Stomach (tissue), 9 donors: ENCODE measurements around the gene DLG5. TPM values are rescaled to one million over a fixed set of nuclear protein-coding genes. Genes with fewer than 3 reads are reported as not detected.

Source experiments
- DNase-seq, 2 donors: peaks; one replicate each; pipeline versions ENCODE4 v3.0.0 to v3.0.0-alpha.2; 2013 to 2019
- H3K27ac ChIP-seq, 5 donors: fragments of 200-600 bp in 4 of 5; sonication (generic) in 4 of 5; one replicate each; pipeline ENCODE4 v1.5.1; 2013 to 2019; ENCODE audit warnings: mild to moderate bottlenecking in 1 of 5, moderate library complexity in 1 of 5
- H3K27me3 ChIP-seq, 3 donors: fragments of 200-600 bp; sonication (generic); one replicate each; pipeline ENCODE4 v1.5.1; 2017 to 2019; ENCODE audit warnings: mixed run types in 1 of 3
- H3K36me3 ChIP-seq, 4 donors: fragments of 200-600 bp; sonication (generic); 1 replicate in 3 of 4; 2 replicates in 1 of 4; pipeline ENCODE4 v1.5.1; 2016 to 2019
- H3K4me1 ChIP-seq, 4 donors: fragments of 200-600 bp; sonication (generic); one replicate each; pipeline ENCODE4 v1.5.1; 2016 to 2019
- H3K4me3 ChIP-seq, 4 donors: fragments of 200-600 bp; sonication (generic) in 3 of 4; one replicate each; pipeline ENCODE4 v1.5.1; 2016 to 2019; ENCODE audit warnings: mild to moderate bottlenecking in 1 of 4
- H3K9me3 ChIP-seq, 4 donors: fragments of 200-600 bp; sonication (generic); one replicate each; pipeline ENCODE4 v1.5.1; 2016 to 2019
- CTCF ChIP-seq, 7 experiments: fragments of 450-650 bp in 4 of 7; fragments of 200-600 bp in 3 of 7; sonication (generic) in 3 of 7; IDR thresholded peaks; one replicate each; pipeline ENCODE4 v1.5.1; 2016 to 2019; ENCODE audit warnings: antibody characterized with exemption in 7 of 7, control low read depth in 2 of 7, mild to moderate bottlenecking in 1 of 7
- EP300 ChIP-seq: sonication (generic); formaldehyde crosslinking; IDR thresholded peaks from one replicate; pipeline ENCODE4 v1.6.1; 2017; ENCODE audit warnings: antibody characterized with exemption
- POLR2A ChIP-seq, 4 donors: fragments of 450-650 bp; IDR thresholded peaks; one replicate each; pipeline ENCODE4 v1.6.1; 2016; ENCODE audit warnings: antibody characterized with exemption in 4 of 4, control low read depth in 2 of 4, mild to moderate bottlenecking in 1 of 4, moderate library complexity in 1 of 4
- POLR2AphosphoS5 ChIP-seq, 3 donors: sonication (generic); formaldehyde crosslinking; IDR thresholded peaks; one replicate each; pipeline ENCODE4 v1.6.1; 2016; ENCODE audit warnings: antibody characterized with exemption in 3 of 3
- WGBS, 5 donors: extraction: QIAGEN DNeasy Blood & Tissue Kit in 3 of 5; methylation state at CpG; one replicate each; pipeline versions ENCODE4 v1.1.5 to v1.1.7; 2013 to 2018; 5-methylcytosine and 5-hydroxymethylcytosine counted together
- intact Hi-C: fragments of 100-400 bp; cut with DNase I; formaldehyde crosslinking; loops from one replicate; pipeline ENCODE4 v1.15.1; 2023; ENCODE audit warnings: low total_unique reads
- polyA plus RNA-seq, 3 donors: library from polyadenylated mRNA; stranded (reverse); fragments of 200-250 nt; gene quantifications; one replicate each; pipeline ENCODE4 v1.2.3, GENCODE V29; 2013
- total RNA-seq, 5 donors: library from RNA; depleted of rRNA; stranded (reverse); fragments of >200 nt; gene quantifications; one replicate each; pipeline versions ENCODE4 v1.1.0 to v1.2.3, GENCODE V29; 2014 to 2016
- donor health status: healthy with polysubstance abuse.
- donor health status: Bipolar disorder and iron deficiency.
- donor health status: healthy.

Gene DLG5
- total and polyA plus RNA-seq, 8 donors = 9.2 to 134 (median 32.7) TPM

DNA sequence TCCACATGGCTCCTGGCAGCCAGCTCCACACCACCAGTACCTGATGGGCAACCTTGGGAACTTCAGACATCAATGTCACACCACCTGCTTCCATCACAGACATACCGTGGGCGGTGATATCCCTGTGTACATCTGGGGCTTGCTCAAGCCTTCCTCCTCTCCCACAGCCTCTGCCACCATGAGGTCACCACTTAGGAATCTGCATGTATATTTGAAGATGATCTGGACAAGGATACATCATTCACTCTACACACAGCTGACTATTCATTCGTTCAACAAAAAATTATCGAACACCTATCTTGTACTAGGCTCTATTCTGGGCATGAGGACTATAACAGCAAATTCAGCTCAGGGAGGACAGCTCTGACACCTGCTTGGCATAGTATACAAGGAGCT, 6.8 kb downstream of the DLG5 start:
- intact Hi-C loops = loop anchor here (10.0 kb wide), 1 partner anchor 75 kb away; no protein-coding TSS in a partner anchor
- Histone ChIP-seq H3K4me1 (peaks cover 3 to 72% (median 37%) of the 10 kb centered on the region in 4 donors), H3K27ac (peak overlapping the region in 2 of 5 donors; percentile 6 to 38), H3K4me3 (no peak overlapping the region), H3K27me3 (no peaks in the 10 kb centered on the region), H3K36me3 (no peaks in the 10 kb centered on the region), H3K9me3 (no peaks in the 10 kb centered on the region)
- TF ChIP-seq POLR2A (IDR thresholded peaks at IDR 0.05) (no peak), EP300 (no peak), CTCF (IDR thresholded peaks at IDR 0.05) (no peak), POLR2AphosphoS5 (IDR thresholded peaks at IDR 0.05) (no peak)
- 67 to 74% (median 72%) methylated on average over 4 of the region's 4 CpGs for WGBS, 5 donors
- no peak for DNase-seq

- Histone ChIP-seq H3K4me1 (peaks cover 14 to 76% (median 35%) of the 10 kb centered on the region in 4 donors), H3K9me3 (no peaks in the 10 kb centered on the region), H3K36me3 (no peaks in the 10 kb centered on the region), H3K27me3 (no peaks in the 10 kb centered on the region), H3K27ac (no peak overlapping the region), H3K4me3 (no peak overlapping the region)
- no peak for DNase-seq
- WGBS, 5 donors = 74 to 84% (median 79%) methylated on average over 10 of the region's 10 CpGs
- intact Hi-C loops = no loop called here
- no peak for TF ChIP-seq POLR2AphosphoS5 (IDR thresholded peaks at IDR 0.05)
- TF ChIP-seq EP300 = no peak
- no peak for TF ChIP-seq POLR2A (IDR thresholded peaks at IDR 0.05)
- TF ChIP-seq CTCF (IDR thresholded peaks at IDR 0.05) = no peak
Measured at GRCh38 chr10:77915319-77916105, 11.0 kb downstream of the DLG5 start.

DNA sequence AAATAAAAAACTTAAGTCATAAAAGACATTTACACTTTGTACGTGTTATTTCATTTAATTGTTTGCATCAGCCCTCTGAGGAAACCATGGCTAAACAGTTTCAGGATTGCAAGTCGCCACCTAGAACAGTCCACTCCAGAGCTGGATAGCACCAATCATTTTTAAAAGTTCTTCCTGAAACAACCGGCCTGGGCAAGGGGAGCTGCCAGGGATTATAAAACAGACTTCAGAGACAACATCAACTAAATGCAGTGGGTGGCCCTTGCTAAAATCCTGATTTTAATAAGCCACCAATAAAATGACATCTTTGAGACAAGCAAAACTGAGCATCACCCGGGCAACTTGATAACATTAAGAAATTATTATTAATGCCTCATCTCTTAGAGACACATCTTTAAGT, 13.5 kb downstream of the DLG5 start:
- Histone ChIP-seq H3K4me3 (no peak overlapping the region), H3K27me3 (no peaks in the 10 kb centered on the region), H3K4me1 (peaks cover 36 to 78% (median 51%) of the 10 kb centered on the region in 4 donors), H3K36me3 (no peaks in the 10 kb centered on the region), H3K27ac (no peak overlapping the region), H3K9me3 (no peaks in the 10 kb centered on the region)
- TF ChIP-seq EP300 (no peak), CTCF (IDR thresholded peaks at IDR 0.05) (no peak), POLR2AphosphoS5 (IDR thresholded peaks at IDR 0.05) (no peak), POLR2A (IDR thresholded peaks at IDR 0.05) (no peak)
- WGBS, 5 donors = 48 to 67% (median 65%) methylated on average over 4 of the region's 4 CpGs
- DNase-seq = no peak
- intact Hi-C loops = no loop called here

DNA sequence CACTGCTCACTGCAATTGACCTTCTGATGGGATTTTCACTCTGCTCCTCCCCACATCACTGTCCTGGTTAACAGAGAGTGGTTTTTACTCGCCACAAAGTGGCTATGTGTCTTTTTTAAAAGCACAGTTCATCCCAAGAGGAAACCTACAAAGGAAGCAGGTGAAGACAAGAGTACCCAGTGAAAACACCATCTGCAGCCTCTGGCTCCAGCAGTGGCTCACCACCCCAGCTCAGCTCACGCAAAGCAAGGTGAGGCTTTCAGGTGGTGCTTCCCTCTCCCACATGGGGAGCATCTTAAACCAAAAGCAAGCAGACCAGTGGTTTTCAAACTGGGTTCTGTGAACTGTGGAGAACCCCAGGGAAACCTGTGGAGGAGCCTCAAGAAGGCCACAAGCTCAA, 14.0 kb downstream of the DLG5 start:
- H3K36me3 ChIP-seq = no peaks in the 10 kb centered on the region
- no peak overlapping the region for H3K4me3 ChIP-seq
- peaks cover 38 to 83% (median 55%) of the 10 kb centered on the region in 4 donors for H3K4me1 ChIP-seq
- WGBS, 5 donors = 77 to 95% (median 85%) methylated on average over 2 of the region's 2 CpGs
- no peak for DNase-seq
- H3K27ac ChIP-seq = no peak overlapping the region
- TF ChIP-seq POLR2A (IDR thresholded peaks at IDR 0.05) = no peak
- TF ChIP-seq POLR2AphosphoS5 (IDR thresholded peaks at IDR 0.05) = no peak
- no peak for TF ChIP-seq CTCF (IDR thresholded peaks at IDR 0.05)
- no peak for TF ChIP-seq EP300
- no peaks in the 10 kb centered on the region for H3K27me3 ChIP-seq
- intact Hi-C loops = no loop called here
- no peaks in the 10 kb centered on the region for H3K9me3 ChIP-seq
